Mucosa of descending colon (tissue), 3 donors: ENCODE data around the gene TECPR2. TPM values are rescaled to one million over a fixed set of nuclear protein-coding genes. Genes with fewer than 3 reads are reported as not detected.

Experiments
- ATAC-seq: fragments of 200-7000 bp; cut with Tn5 transposase; one replicate; pipeline ENCODE4 v1.9.1; 2020; ENCODE audit warnings: mild to moderate bottlenecking, moderate library complexity
- DNase-seq, 3 donors: peaks; one replicate each; pipeline ENCODE4 v3.0.0-alpha.2; 2020
- H3K36me3 ChIP-seq: fragments of 200-600 bp; one replicate; pipeline ENCODE4 v1.8.0; 2021; ENCODE audit warnings: low read depth, mild to moderate bottlenecking
- H3K4me1 ChIP-seq: fragments of 200-600 bp; one replicate; pipeline ENCODE4 v1.8.0; 2021; ENCODE audit warnings: low read depth, mild to moderate bottlenecking
- H3K4me3 ChIP-seq: fragments of 200-600 bp; one replicate; pipeline ENCODE4 v1.8.0; 2021; ENCODE audit warnings: mild to moderate bottlenecking
- H3K9me3 ChIP-seq: fragments of 200-600 bp; one replicate; pipeline ENCODE4 v1.8.0; 2021; ENCODE audit warnings: mild to moderate bottlenecking
- CTCF ChIP-seq: fragments of 200-600 bp; IDR thresholded peaks from one replicate; pipeline ENCODE4 v1.8.0; 2022; ENCODE audit warnings: antibody characterized with exemption, mild to moderate bottlenecking
- intact Hi-C, 2 donors: fragments of 100-400 bp; cut with DNase I in 1 of 2; cut with micrococcal nuclease in 1 of 2; formaldehyde crosslinking; loops; one replicate each; pipeline versions ENCODE4 v1.11.0 to v1.11.1; 2022; cut with DNase I, micrococcal nuclease
- total RNA-seq, 3 donors: library from RNA; stranded (reverse); fragmentation: NEBNext Ultra II Directional in 2 of 3; extraction: Animal tissue kit (Norgen Biotek cat#: 25700) in 2 of 3; gene quantifications; one replicate each; pipeline versions ENCODE4 v1.2.1 to v1.2.4, GENCODE V29; 2021 to 2023
- donor health status: DM: no; HTN: no; CAD: no; lungs with moderate emphysema.
- donor health status: DM: no; HTN: no; CAD: no.
- donor health status: DM: no; HTN: yes; CAD: no.

The TECPR2 gene
- total RNA-seq, 3 donors from 2014 or later = 11.2 to 33.5 (median 21.2) TPM

DNA sequence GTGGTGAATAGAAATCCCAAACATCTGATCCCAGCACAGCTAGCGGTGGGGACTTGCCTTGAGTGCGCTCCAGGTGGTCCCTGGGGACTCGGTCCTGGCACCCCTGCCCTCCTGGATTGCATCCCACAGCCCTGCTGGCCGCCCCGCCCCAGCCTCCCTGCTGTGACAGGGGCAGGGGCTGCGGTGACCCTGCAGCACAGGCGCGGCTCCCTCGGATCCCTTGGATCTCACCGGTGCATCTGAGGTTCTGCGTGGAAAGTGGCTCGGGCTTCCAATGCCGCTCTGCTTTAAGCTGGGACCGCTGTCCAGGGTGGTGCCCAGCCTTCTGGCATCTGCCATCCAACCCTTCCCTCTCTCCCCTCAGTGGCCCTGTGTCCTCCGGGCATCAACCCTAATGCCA, 130.8 kb downstream of the TECPR2 start:
- DNase-seq = peak in 2 of 3 donors; percentile 15 to 40
- Histone ChIP-seq H3K36me3 (no peaks in the 10 kb centered on the region), H3K4me3 (no peak overlapping the region), H3K4me1 (no peaks in the 10 kb centered on the region), H3K9me3 (no peaks in the 10 kb centered on the region)
- no peak for TF ChIP-seq CTCF
- intact Hi-C loops = no loop called here
- no peak for ATAC-seq

GRCh38 chr14:102495491-102496330, 133.0 kb downstream of the TECPR2 start:
- Histone ChIP-seq H3K4me3 (no peak overlapping the region), H3K36me3 (no peaks in the 10 kb centered on the region), H3K9me3 (no peaks in the 10 kb centered on the region), H3K4me1 (peaks cover 4% of the 10 kb centered on the region)
- ATAC-seq = no peak
- intact Hi-C loops = no loop called here
- peak in 1 of 3 donors; percentile 44 for DNase-seq
- no peak for TF ChIP-seq CTCF

DNA sequence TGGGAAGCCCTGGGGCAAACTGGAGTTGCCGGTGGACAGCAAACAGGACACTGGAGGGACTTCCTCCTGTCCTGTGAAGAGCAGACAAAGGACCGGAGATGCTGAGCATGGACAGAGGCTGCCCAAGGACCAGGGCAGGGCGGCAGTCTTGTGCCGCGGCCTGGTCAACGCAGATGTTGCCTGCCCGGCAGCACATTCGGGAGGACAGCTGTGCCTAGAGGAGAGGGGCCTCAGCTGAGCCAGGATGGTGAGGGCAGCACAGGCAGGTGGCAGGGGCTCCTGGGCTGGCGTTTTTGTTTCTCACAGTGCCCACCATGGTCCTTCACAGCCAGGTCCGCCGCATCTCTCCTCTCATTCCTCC, 133.6 kb downstream of the TECPR2 start:
- ATAC-seq = no peak
- H3K36me3 ChIP-seq = no peaks in the 10 kb centered on the region
- no peak overlapping the region for H3K4me3 ChIP-seq
- no peaks in the 10 kb centered on the region for H3K9me3 ChIP-seq
- peaks cover 5% of the 10 kb centered on the region for H3K4me1 ChIP-seq
- intact Hi-C loops = no loop called here
- no peak for DNase-seq
- TF ChIP-seq CTCF = no peak

DNA sequence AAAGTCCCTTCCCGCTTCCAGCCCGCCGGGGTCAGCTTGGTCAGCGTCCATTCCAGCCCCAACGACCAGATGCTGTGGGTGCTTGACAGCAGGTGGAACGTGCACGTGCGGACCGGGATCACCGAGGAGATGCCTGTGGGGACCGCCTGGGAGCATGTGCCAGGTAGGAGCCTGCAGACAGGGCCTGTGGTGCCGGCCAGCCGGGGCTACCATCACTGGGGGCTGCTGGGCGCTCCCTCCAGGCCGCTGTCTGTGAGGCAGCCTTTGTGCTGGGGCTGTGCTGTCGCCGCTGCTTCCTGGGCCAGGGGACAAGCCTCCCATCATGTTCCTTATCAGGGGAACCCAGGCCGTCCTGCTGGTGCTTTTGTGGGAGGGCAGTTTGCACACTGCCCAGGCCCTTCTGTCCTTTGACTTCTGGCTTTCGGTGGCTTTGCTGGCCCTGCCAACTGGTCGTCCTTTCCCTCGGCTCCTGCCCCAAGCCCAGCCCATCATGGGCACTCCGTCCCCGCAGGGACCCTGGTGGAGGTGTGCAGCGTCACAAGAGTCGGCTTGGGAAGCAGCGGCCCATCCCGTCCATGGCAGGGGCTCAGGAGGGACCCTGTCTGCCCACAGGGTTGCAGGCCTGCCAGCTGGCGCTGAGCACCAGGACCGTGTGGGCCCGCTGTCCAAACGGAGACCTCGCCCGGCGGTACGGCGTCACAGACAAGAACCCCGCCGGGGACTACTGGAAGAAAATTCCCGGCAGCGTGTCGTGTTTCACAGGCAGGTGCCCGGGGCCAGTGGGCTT, 134.4 kb downstream of the TECPR2 start:
- no peak for DNase-seq
- no peaks in the 10 kb centered on the region for H3K36me3 ChIP-seq
- intact Hi-C loops = no loop called here
- TF ChIP-seq CTCF = no peak
- H3K9me3 ChIP-seq = no peaks in the 10 kb centered on the region
- H3K4me1 ChIP-seq = peaks cover 5% of the 10 kb centered on the region
- no peak for ATAC-seq
- H3K4me3 ChIP-seq = no peak overlapping the region

DNA sequence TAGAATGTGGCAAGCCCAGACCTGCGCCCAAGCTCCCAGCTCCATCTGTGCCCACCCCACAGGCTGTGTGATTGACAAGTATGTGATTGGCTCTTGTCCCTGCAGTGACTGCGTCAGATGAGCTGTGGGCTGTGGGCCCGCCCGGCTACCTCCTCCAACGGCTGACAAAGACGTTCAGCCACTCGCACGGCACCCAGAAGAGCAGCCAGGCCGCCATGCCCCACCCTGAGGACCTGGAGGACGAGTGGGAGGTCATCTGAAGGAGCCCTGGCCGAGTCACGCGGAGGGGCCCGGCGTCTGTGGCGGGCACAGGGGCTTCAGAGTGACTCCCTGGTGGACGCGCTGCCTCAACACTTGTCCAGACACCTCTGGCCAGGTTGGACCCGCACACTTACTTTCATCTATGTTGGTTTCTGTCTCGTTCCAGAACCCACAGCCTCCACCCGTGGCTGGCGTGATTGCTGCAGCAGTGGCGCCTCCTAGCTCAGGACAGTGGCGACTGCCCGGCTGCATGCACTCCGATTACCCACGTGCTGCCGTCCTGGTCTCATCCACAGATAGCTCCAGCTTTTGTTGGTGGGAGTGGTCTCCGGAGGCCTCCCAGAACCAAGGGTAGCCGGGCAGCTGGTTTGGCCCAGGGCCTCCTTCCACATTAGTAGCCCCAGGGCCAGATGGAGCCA, 135.4 kb downstream of the TECPR2 start:
- DNase-seq = peak; percentile 56 to 72 (median 65)
- no peaks in the 10 kb centered on the region for H3K36me3 ChIP-seq

More for the DNA sequence above, 135.4 kb downstream of the TECPR2 start:
- intact Hi-C loops = no loop called here
- no peaks in the 10 kb centered on the region for H3K9me3 ChIP-seq
- peak; percentile 77 for ATAC-seq
- H3K4me1 ChIP-seq = peaks cover 5% of the 10 kb centered on the region
- TF ChIP-seq CTCF = no peak
- H3K4me3 ChIP-seq = no peak overlapping the region
